ENCODE results near the gene CEP44.

DNA sequence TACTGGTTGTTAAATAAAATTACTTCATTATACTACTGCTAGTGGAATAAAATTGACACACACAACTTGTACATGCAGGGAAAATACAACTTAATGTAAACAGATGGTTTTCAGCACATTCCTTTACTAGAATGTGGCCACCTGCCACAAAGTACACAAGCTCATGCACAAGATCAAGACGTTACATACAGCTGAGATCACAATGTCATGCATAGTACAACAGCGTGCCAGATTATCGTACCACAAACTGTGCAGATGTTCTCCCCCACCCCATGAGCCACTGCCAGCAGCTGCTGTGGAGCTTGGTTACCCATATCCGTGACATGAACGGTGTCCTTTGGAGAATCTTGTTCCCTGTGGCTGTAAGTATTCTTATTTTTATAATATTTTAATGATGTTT lies 27.9 kb upstream of the CEP44 start:
- TF ChIP-seq EZH2 (IDR thresholded peaks at IDR 0.05; ENCODE audit: insufficient read depth, poor library complexity, severe bottlenecking) = no peak
- TF ChIP-seq EZH2phosphoT487 (IDR thresholded peaks at IDR 0.05; ENCODE audit: insufficient read depth, low read depth) = no peak

Data from GM23248 (cell line).